ENCODE measurements around the gene MYL5. TPM values are rescaled to one million over a fixed set of nuclear protein-coding genes. Genes with fewer than 3 reads are reported as not detected.

MYL5 gene
- total RNA-seq, 6 experiments from 2014 or later: 14.2 to 23.0 (median 18.8) TPM

DNA sequence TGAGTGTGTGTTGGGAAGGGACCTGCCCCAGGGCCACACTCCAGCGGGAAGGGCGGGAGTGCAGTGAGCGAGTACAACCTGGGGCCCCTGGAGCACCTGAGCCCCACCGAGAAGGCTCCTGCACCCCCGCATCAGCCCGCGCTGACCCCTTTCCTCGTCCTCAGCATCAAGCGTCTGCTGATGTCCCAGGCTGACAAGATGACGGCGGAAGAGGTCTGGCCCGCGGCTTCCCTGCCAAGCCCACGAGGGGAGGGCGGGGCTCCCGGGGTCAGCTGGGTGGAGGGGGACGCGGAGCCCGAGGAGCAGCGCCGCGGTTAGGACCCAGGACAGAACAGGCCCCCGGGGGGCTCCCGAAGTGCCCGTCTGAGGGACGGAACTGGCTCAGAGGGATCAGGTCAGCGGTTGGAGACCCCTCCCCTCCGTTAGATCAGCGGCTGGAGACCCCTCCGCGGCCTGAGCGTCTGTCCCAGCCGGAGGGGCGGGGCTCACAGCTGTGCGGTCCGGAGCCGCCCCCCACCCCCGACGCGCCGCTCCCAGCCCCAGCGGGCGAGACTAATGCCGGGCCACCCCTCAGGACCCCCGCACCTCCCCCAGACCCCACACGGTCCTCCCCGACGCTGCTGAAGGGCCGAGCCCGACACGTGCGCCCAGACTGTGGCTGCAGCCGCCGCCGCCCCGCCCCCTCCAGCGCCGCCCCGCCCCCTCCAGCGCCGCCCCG, 6.7 kb downstream of the MYL5 start:
- Mint-ChIP-seq H3K4me3 (no peak overlapping the region), H3K4me1 (ENCODE audit: low read depth) (no peaks in the 10 kb centered on the region), H3K9me3 (no peaks in the 10 kb centered on the region), H3K27me3 (ENCODE audit: insufficient read depth) (peaks cover 2% of the 10 kb centered on the region; the same call in 1 of the 2 replicates), H3K36me3 (ENCODE audit: low read depth) (no peaks in the 10 kb centered on the region), H3K27ac (no peak overlapping the region)
- no peak for DNase-seq
- TF ChIP-seq CTCF (IDR thresholded peaks at IDR 0.05): no peak

- no peaks in the 10 kb centered on the region for H3K9me3 Mint-ChIP-seq
- no peak overlapping the region for H3K27ac Mint-ChIP-seq
- no peak for DNase-seq
- no peak overlapping the region for H3K4me3 Mint-ChIP-seq
- H3K36me3 Mint-ChIP-seq (ENCODE audit: low read depth): no peaks in the 10 kb centered on the region
- no peak for TF ChIP-seq CTCF (IDR thresholded peaks at IDR 0.05)
- H3K4me1 Mint-ChIP-seq (ENCODE audit: low read depth): peaks cover under 1% of the 10 kb centered on the region; the same call in 1 of the 2 replicates
- H3K27me3 Mint-ChIP-seq (ENCODE audit: insufficient read depth): peaks cover 2% of the 10 kb centered on the region; the same call in 1 of the 2 replicates
These were observed 7.6 kb downstream of the MYL5 start for GRCh38 chr4:681736-682451.

- H3K4me1 Mint-ChIP-seq (ENCODE audit: low read depth): peaks cover 8% of the 10 kb centered on the region
- H3K27me3 Mint-ChIP-seq (ENCODE audit: insufficient read depth): peaks cover 2% of the 10 kb centered on the region
- H3K36me3 Mint-ChIP-seq (ENCODE audit: low read depth): no peaks in the 10 kb centered on the region
- H3K9me3 Mint-ChIP-seq: no peaks in the 10 kb centered on the region
- no peak for TF ChIP-seq CTCF (IDR thresholded peaks at IDR 0.05)
- no peak overlapping the region for H3K4me3 Mint-ChIP-seq
- H3K27ac Mint-ChIP-seq: no peak overlapping the region
- no peak for DNase-seq
These were observed 8.3 kb downstream of the MYL5 start for GRCh38 chr4:682490-683172.

GRCh38 chr4:683247-683897, 9.0 kb downstream of the MYL5 start:
- Mint-ChIP-seq H3K27me3 (ENCODE audit: insufficient read depth) (peaks cover 2% of the 10 kb centered on the region), H3K4me3 (no peak overlapping the region), H3K36me3 (ENCODE audit: low read depth) (no peaks in the 10 kb centered on the region), H3K4me1 (ENCODE audit: low read depth) (peaks cover 12% of the 10 kb centered on the region), H3K27ac (no peak overlapping the region), H3K9me3 (no peaks in the 10 kb centered on the region)
- no peak for TF ChIP-seq CTCF (IDR thresholded peaks at IDR 0.05)
- no peak for DNase-seq

GRCh38 chr4:683982-684622, 9.8 kb downstream of the MYL5 start:
- Mint-ChIP-seq H3K36me3 (ENCODE audit: low read depth) (no peaks in the 10 kb centered on the region), H3K4me3 (no peak overlapping the region), H3K27ac (no peak overlapping the region), H3K4me1 (ENCODE audit: low read depth) (peaks cover 12% of the 10 kb centered on the region), H3K27me3 (ENCODE audit: insufficient read depth) (peaks cover 2% of the 10 kb centered on the region), H3K9me3 (no peaks in the 10 kb centered on the region)
- peak; percentile 24 for DNase-seq
- peak; percentile 87 for TF ChIP-seq CTCF (IDR thresholded peaks at IDR 0.05)
